Measurements from ENCODE around the gene SYTL1. TPM values are rescaled to one million over a fixed set of nuclear protein-coding genes. Genes with fewer than 3 reads are reported as not detected.

Gene SYTL1
- total RNA-seq, 1 donor from 2014 or later: 29.3 TPM

- ATAC-seq (peak; percentile 77 to 83), DNase-seq (peak; percentile 88)
- Histone ChIP-seq H3K4me1 (peaks cover 12% of the 10 kb centered on the region), H3K9me3 (no peaks in the 10 kb centered on the region), H3K27me3 (ENCODE audit: low read depth) (no peaks in the 10 kb centered on the region), H3K4me3 (peak overlapping the region; percentile 35), H3K27ac (peak overlapping the region; percentile 49), H3K36me3 (peaks cover 97% of the 10 kb centered on the region)
- TF ChIP-seq CTCF (IDR thresholded peaks at IDR 0.05): peak; percentile 99
- intact Hi-C loops (cut with DNase I): no loop called here
These were observed 15.6 kb downstream of the SYTL1 start for GRCh38 chr1:27357281-27358037.

- intact Hi-C loops (cut with DNase I): no loop called here
- Histone ChIP-seq H3K27ac (no peak overlapping the region), H3K27me3 (ENCODE audit: low read depth) (no peaks in the 10 kb centered on the region), H3K4me1 (peaks cover 12% of the 10 kb centered on the region), H3K4me3 (no peak overlapping the region), H3K36me3 (peaks cover 99% of the 10 kb centered on the region), H3K9me3 (no peaks in the 10 kb centered on the region)
- no peak for DNase-seq
- ATAC-seq: no peak
- no peak for TF ChIP-seq CTCF (IDR thresholded peaks at IDR 0.05)
These were observed 16.5 kb downstream of the SYTL1 start for GRCh38 chr1:27358038-27358927.

- Histone ChIP-seq H3K36me3 (peaks cover 99% of the 10 kb centered on the region), H3K9me3 (no peaks in the 10 kb centered on the region), H3K27ac (no peak overlapping the region), H3K4me3 (no peak overlapping the region), H3K27me3 (ENCODE audit: low read depth) (no peaks in the 10 kb centered on the region), H3K4me1 (peaks cover 15% of the 10 kb centered on the region)
- intact Hi-C loops (cut with DNase I): no loop called here
- DNase-seq (no peak), ATAC-seq (no peak)
- no peak for TF ChIP-seq CTCF (IDR thresholded peaks at IDR 0.05)
These were observed 17.1 kb downstream of the SYTL1 start for GRCh38 chr1:27358928-27359313.

- DNase-seq (no peak), ATAC-seq (no peak)
- no peak for TF ChIP-seq CTCF (IDR thresholded peaks at IDR 0.05)
- intact Hi-C loops (cut with DNase I): no loop called here
- Histone ChIP-seq H3K27ac (no peak overlapping the region), H3K4me1 (peaks cover 24% of the 10 kb centered on the region), H3K9me3 (no peaks in the 10 kb centered on the region), H3K27me3 (ENCODE audit: low read depth) (no peaks in the 10 kb centered on the region), H3K4me3 (peak overlapping the region; percentile 43), H3K36me3 (peaks cover 99% of the 10 kb centered on the region)
These were observed 18.0 kb downstream of the SYTL1 start for GRCh38 chr1:27359822-27360158.

- Histone ChIP-seq H3K9me3 (no peaks in the 10 kb centered on the region), H3K36me3 (peaks cover 97% of the 10 kb centered on the region), H3K27me3 (ENCODE audit: low read depth) (no peaks in the 10 kb centered on the region), H3K27ac (no peak overlapping the region), H3K4me3 (peak overlapping the region; percentile 43), H3K4me1 (peaks cover 29% of the 10 kb centered on the region)
- intact Hi-C loops (cut with DNase I): no loop called here
- peak in 1 of 2 donors; percentile 4 for ATAC-seq
- peak; percentile 77 for DNase-seq
- TF ChIP-seq CTCF (IDR thresholded peaks at IDR 0.05): no peak
These were observed 18.6 kb downstream of the SYTL1 start for GRCh38 chr1:27360159-27361043.
